Measurements from ENCODE around the gene HS3ST5. TPM values are rescaled to one million over a fixed set of nuclear protein-coding genes. Genes with fewer than 3 reads are reported as not detected.

The HS3ST5 gene
- total RNA-seq, 1 experiment from 2014 or later, result not detected

DNA sequence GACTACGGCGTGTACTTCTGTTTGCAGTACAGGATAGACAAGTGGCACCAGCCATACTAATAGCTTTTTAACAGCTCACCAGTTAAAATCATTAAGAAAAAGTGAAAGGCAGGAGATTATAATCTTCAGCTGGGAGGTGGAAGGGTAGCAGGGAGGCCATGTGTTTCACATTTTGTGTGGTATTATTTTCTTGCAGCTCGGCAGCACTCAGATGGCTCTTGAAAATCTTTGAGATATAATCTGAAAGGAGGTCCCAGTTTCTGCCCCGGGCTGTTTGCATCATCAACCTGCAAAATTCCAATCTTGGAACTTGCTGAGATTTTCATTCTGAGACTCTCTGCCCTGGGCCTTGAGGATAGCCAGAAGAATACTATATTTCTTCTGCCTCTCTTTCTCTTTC is 284.4 kb downstream of the HS3ST5 start (continued):
- TF ChIP-seq CBX3 (IDR thresholded peaks at IDR 0.05; ENCODE audit: low read depth) (no peak), SP1 (IDR thresholded peaks at IDR 0.05; ENCODE audit: low read depth) (no peak), REST (IDR thresholded peaks at IDR 0.05; ENCODE audit: low read depth) (no peak)

DNA sequence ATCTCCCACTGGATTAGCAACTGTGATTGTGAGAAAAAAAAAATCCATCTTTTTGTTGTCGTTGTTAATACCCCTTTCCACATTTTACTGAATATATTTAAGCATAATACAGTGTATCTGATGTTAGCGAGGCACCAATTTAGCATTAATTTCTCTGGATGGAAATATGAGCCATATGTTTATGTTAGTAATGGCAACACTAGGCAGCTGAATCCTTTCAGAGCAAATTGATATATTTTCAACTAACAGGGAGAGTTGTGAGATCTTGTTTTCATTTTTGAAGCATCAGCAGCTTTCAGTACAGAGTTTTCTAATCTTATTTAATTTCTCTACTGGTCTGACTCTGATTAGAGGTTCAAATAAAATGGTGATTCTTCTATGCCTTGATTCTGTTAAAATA is 287.1 kb downstream of the HS3ST5 start:
- no peak overlapping the region for H2AFZ ChIP-seq (ENCODE audit: low read depth, low read length, poor library complexity, severe bottlenecking)
- no peaks in the 10 kb centered on the region for H3K79me2 ChIP-seq (ENCODE audit: insufficient read depth, low read length)
- ChIA-PET RAD21 (ENCODE audit: low non-redundant PET in 1 of 2, low total read pairs in 2 of 2, uncharacterized antibody in 2 of 2, unreplicated experiment in 2 of 2) (no interaction called here), POLR2A (no interaction called here), CTCF (no interaction called here)
- no peaks in the 10 kb centered on the region for H3K27me3 ChIP-seq (ENCODE audit: insufficient read depth, low read length)
- no peak overlapping the region for H3K4me2 ChIP-seq (ENCODE audit: low read length)
- no peaks in the 10 kb centered on the region for H3K9me2 ChIP-seq (ENCODE audit: insufficient read depth)
- no peak overlapping the region for H3K4me3 ChIP-seq (replicated peaks in 1 of 2; ENCODE audit: low read depth in 1 of 2, low read length in 2 of 2)
- ATAC-seq (no peak), DNase-seq (ENCODE audit: low read depth, low spot score) (no peak)
- H3K9ac ChIP-seq (ENCODE audit: low read length), result no peak overlapping the region
- H3K36me3 ChIP-seq (ENCODE audit: control insufficient read depth in 1 of 2, insufficient read depth in 2 of 2, low read length in 2 of 2), result no peaks in the 10 kb centered on the region
- no peaks in the 10 kb centered on the region for H3K4me1 ChIP-seq (ENCODE audit: control insufficient read depth in 1 of 2, insufficient read depth in 2 of 2, low read length in 2 of 2)
- intact Hi-C loops (cut with micrococcal nuclease), result no loop called here
- H4K20me1 ChIP-seq (ENCODE audit: insufficient read depth), result no peaks in the 10 kb centered on the region
- H3K9me3 ChIP-seq (ENCODE audit: control insufficient read depth in 1 of 2, insufficient read depth in 1 of 2, low read depth in 1 of 2, low read length in 2 of 2), result no peaks in the 10 kb centered on the region
- TF ChIP-seq REST (IDR thresholded peaks at IDR 0.05; ENCODE audit: low read depth), result no peak
- no peak for TF ChIP-seq TCF7L2 (IDR thresholded peaks at IDR 0.05; ENCODE audit: borderline replicate concordance, extremely low read depth, insufficient read depth, insufficient read length)
- H3K27ac ChIP-seq (ENCODE audit: low read depth, low read length), result no peak overlapping the region
- no TSS peak for BruUV-seq (replicated peaks)

Data from HCT116 (cell line).